ENCODE data around the gene MKNK2.

MKNK2 gene

DNA sequence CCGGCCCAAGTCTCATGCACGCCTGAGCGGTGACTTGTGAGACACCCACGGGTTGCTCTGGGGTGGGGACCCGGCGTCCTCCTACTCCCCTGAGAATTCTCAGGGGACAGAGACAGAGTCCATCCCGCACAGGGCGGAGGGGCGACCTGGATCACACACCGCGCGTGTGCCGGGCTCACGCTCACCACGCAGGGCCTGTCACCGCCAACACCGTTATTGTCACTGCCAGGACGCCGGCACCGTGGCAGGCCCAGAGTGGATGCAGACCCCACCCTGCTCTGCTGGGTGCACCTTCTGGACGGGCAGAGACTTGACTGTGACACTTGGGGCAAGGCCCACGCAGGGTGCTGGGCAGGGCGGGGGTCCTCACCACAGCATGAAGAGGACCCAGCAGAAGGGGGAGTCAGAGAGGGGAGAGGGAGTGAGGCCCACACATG lies 28.8 kb upstream of the MKNK2 start:
- Histone ChIP-seq H3K4me1 (peaks cover 100% of the 10 kb centered on the region), H3K4me2 (peak overlapping the region; percentile 55), H3K27me3 (no peaks in the 10 kb centered on the region), H3K4me3 (no peak overlapping the region), H4K20me1 (peaks cover 97% of the 10 kb centered on the region), H3K36me3 (peaks cover 48% of the 10 kb centered on the region), H3K9ac (0 out of 2 replicates have a peak overlapping the region, but pooled peaks have one; percentile 29), H3K9me3 (no peaks in the 10 kb centered on the region), H3K27ac (no peak overlapping the region)
- TF ChIP-seq Cebpa-rat (IDR thresholded peaks at IDR 0.05) = no peak

DNA sequence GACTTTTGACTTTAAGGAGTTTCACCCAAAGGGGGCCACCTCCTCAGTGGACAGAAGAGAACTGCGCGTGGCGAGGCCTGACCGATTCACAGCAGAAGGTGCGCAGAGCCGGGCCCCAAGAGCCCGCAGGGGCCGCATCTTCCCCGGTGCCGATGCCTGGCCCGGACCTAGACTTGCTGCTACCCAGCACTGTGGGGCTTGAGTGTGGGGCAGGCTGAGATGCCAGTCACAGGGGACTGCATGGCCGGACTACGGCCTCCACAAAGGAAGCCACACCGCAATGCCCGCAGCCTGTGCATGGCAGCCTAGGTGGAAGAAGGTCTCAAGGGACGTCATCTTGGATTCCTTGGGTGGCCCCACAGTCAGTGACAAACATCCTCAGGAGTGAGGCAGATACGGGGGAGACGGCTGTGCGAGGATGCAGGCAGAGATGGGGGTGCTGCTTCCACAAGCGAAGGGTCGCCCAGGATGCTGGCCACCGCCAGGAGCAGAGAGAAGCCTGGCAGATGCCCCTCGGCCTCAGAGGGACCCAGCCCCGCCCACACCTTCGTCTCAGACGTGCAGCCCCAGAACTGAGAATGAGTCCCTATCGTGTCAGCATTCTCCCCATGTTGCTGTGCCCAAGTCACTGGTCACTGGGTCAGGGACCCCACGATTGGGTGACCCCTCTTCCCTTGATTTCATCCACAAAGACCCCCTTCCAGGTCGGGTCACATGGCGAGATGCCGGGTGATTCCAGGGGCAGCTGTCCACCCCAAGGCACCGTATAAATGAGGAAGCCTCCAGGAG lies 28.2 kb upstream of the MKNK2 start:
- TF ChIP-seq Cebpa-rat (IDR thresholded peaks at IDR 0.05) = no peak
- peak overlapping the region; percentile 55 for H3K4me2 ChIP-seq
- H3K27me3 ChIP-seq = no peaks in the 10 kb centered on the region
- H3K36me3 ChIP-seq = peaks cover 48% of the 10 kb centered on the region
- peaks cover 92% of the 10 kb centered on the region for H4K20me1 ChIP-seq
- H3K4me1 ChIP-seq = peaks cover 100% of the 10 kb centered on the region
- 0 out of 2 replicates have a peak overlapping the region, but pooled peaks have one; percentile 29 for H3K9ac ChIP-seq
- no peak overlapping the region for H3K27ac ChIP-seq
- H3K4me3 ChIP-seq = no peak overlapping the region
- H3K9me3 ChIP-seq = no peaks in the 10 kb centered on the region

DNA sequence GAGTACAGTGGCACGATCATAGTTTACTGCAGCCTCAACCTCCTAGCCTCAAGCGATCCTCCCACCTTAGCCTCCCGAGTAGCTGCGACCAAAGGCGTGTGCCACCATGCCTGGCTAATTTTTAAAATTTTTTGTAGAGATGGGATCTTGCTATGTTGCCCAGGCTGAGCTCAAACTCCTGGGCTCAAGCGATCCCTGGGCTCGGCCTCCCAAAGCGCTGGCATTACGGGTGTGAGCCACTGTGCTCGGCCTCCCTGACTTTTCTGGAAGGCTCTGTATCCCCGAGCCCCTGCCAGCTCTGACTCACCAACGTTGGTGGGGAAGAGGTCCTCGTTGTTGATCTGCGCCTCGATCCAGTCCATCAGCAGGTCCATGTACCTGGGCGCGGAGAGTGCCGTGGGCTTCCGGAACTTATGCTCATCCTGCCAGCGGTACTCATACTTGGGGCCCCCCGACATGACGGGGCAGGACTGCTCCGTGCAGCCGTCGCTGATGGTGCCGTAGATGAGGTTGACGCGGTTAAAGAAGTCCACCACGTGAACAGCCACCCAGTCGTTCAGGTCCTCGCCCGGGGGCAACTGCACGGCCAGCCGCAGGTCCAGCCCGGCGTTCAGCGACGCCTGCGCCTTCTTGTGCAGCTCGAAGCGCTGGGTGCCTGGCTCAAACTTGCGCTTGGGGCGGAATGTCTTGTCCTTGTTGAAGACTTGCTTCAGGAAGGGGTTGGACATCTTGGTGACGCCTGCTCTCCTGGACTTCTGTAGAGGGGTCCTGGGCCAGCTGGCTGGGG lies 27.0 kb upstream of the MKNK2 start:
- Histone ChIP-seq H3K4me2 (peak overlapping the region; percentile 85), H3K27ac (peak overlapping the region; percentile 69; the same call in 1 of the 2 replicates), H3K9me3 (no peaks in the 10 kb centered on the region), H3K27me3 (no peaks in the 10 kb centered on the region), H3K9ac (no peak overlapping the region), H3K36me3 (peaks cover 55% of the 10 kb centered on the region), H3K4me1 (peaks cover 100% of the 10 kb centered on the region), H4K20me1 (peaks cover 79% of the 10 kb centered on the region), H3K4me3 (no peak overlapping the region)
- no peak for TF ChIP-seq Cebpa-rat (IDR thresholded peaks at IDR 0.05)

DNA sequence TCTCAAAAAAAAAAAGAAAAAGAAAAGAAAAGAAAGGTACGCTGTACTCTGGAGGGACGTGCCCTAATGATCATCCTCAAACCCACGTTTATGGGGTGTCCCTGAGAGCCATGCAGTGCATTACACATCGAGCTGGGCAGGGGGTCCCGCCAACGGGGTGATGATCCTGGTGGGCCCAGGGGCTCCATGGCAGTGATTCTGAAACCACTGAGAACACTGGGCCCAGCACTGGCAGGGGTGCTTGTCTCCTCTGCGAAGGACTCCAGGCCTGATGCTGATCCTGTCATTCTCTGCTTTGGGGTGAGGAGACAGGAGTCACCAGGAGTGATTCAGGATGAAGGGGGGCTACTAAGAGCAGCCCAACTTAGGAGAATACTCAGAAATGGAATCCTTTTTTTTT lies 26.4 kb upstream of the MKNK2 start:
- no peak overlapping the region for H3K4me3 ChIP-seq
- H3K9me3 ChIP-seq = no peaks in the 10 kb centered on the region
- H3K4me1 ChIP-seq = peaks cover 95% of the 10 kb centered on the region
- H3K27me3 ChIP-seq = no peaks in the 10 kb centered on the region
- TF ChIP-seq Cebpa-rat (IDR thresholded peaks at IDR 0.05) = no peak
- peak overlapping the region; percentile 69 for H3K27ac ChIP-seq
- H4K20me1 ChIP-seq = peaks cover 73% of the 10 kb centered on the region
- H3K9ac ChIP-seq = no peak overlapping the region
- H3K4me2 ChIP-seq = peak overlapping the region; percentile 85
- H3K36me3 ChIP-seq = peaks cover 61% of the 10 kb centered on the region

DNA sequence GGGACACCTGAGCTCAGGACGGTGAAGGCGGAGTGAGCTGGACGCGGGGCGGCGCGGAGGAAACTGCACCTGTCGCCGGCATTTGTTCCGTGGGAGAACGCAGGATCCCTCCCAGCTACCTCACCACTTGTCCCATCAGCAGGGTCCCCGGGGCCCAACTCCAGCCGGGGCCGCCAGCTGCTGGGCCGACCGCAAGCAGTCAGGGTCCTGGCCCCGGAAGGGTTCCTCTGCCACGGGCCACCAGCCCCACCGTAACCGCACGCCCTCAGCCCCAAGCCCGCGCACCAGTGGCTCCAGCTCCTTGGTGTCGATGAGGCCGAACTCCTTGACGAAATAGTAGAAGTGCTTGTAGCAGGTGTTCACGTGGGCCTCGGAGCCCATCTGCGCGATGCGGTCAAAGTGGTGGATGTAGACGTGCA lies 25.5 kb upstream of the MKNK2 start:
- Histone ChIP-seq H3K27ac (peak overlapping the region; percentile 80), H3K9ac (peak overlapping the region; percentile 12; the same call in 1 of the 2 replicates), H3K4me1 (peaks cover 86% of the 10 kb centered on the region), H3K4me3 (peak overlapping the region; percentile 23; the same call in 1 of the 2 replicates), H4K20me1 (peaks cover 64% of the 10 kb centered on the region), H3K36me3 (peaks cover 70% of the 10 kb centered on the region), H3K9me3 (no peaks in the 10 kb centered on the region), H3K4me2 (peak overlapping the region; percentile 85), H3K27me3 (no peaks in the 10 kb centered on the region)
- no peak for TF ChIP-seq Cebpa-rat (IDR thresholded peaks at IDR 0.05)

DNA sequence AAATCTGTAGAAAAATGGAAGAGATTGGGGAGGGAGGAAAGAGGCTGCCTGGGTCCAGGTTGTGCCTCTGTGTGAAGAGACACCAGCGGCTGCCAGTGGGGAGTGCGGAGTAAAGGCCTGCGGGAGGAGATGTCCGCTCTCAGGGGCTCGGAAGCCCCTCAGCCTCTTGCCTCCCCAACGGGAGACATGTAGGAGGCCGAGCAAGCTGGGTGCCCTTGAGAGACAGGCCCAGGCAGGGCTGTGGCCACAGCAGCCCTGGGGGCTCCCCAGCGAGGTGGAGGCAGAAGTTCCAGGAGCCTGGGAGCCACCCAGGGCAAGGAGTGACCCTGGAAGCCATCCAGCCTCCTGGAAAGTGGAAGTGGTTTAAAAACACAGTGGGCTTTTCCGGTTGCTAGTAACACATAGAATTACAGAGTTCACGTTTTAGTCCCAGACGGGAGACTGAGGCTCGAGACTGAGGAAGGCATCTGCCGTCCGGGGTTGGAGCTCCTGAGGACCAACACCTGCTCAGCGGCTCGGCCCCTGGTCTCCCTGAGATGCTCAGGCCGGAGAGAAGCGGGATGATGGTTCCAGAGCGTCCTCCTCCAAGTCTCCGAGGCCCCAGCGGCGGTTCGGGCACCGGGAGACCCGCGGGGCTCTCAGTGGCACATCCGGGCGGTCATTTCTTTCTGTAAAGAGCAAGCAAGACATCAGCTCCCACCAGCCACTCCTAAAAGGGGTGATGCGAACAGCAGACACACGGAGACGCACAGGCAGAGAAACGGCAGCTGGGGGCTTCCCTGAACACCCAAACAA lies 21.9 kb upstream of the MKNK2 start:
- Histone ChIP-seq H3K36me3 (peaks cover 52% of the 10 kb centered on the region), H4K20me1 (peaks cover 32% of the 10 kb centered on the region), H3K4me2 (no peak overlapping the region; the same call in 1 of the 2 replicates), H3K4me1 (peaks cover 71% of the 10 kb centered on the region), H3K4me3 (no peak overlapping the region), H3K9me3 (no peaks in the 10 kb centered on the region), H3K27me3 (no peaks in the 10 kb centered on the region), H3K27ac (peak overlapping the region; percentile 16; the same call in 1 of the 2 replicates), H3K9ac (no peak overlapping the region)
- no peak for TF ChIP-seq Cebpa-rat (IDR thresholded peaks at IDR 0.05)

DNA sequence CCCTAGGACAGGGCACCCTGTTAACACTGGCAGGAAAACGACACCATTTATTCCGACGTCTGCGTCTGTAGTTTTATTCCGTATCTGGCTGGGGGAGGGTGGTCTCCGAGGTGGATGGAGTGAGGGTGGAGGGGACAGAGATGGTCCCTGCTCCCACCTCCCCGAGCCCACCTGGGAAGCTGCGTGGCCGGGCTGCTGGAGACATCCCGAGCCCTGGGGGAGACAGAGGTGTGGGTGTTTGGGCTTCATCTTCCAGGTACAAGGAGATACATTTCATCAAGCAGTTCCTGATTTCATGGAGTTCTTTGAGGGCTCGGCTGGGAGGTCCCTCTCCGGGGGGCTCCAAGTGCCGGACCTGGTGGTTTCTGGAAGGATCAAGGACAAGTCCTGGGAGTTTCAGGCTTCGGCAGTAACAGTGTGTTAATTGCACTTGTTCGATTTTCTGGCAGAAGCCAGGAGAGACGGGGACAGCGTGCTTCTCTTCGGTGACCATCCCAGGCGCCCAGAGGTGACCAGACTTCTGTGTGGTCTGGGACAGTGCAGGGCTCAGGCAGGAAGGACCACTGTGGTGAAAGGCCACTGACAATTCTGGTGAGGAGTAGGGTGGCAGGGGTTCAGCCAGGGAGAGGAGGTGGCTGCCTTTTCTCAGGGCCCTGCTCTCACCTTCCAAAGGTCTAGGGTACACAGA lies 20.1 kb upstream of the MKNK2 start:
- Histone ChIP-seq H4K20me1 (peaks cover 14% of the 10 kb centered on the region; the same call in 1 of the 2 replicates), H3K27ac (no peak overlapping the region), H3K9ac (no peak overlapping the region), H3K4me3 (no peak overlapping the region), H3K4me2 (no peak overlapping the region), H3K4me1 (peaks cover 61% of the 10 kb centered on the region), H3K27me3 (no peaks in the 10 kb centered on the region), H3K9me3 (no peaks in the 10 kb centered on the region), H3K36me3 (peaks cover 44% of the 10 kb centered on the region)
- no peak for TF ChIP-seq Cebpa-rat (IDR thresholded peaks at IDR 0.05)

DNA sequence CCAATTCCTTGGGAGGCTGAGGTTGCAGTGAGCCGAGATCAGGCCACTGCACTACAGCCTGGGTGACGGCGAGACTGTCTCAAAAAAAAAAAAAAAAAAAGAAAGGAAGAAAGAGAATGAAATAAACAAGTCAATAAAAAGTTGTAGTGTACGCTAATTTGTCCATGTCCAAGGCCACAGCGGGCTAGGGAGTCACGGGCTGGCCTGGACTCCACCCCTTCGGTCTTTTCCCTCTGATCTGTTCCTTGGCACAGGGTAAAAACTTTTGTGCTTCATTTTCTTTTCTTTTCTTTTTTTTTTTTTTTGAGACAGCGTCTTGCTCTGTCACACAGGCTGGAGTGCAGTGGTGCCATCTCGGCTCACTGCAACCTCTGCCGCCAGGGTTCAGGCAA lies 19.4 kb upstream of the MKNK2 start:
- no peaks in the 10 kb centered on the region for H3K9me3 ChIP-seq
- no peak overlapping the region for H3K9ac ChIP-seq
- H3K27ac ChIP-seq = no peak overlapping the region
- H3K4me3 ChIP-seq = no peak overlapping the region
- H3K4me2 ChIP-seq = no peak overlapping the region
- H4K20me1 ChIP-seq = peaks cover 7% of the 10 kb centered on the region; the same call in 1 of the 2 replicates
- peaks cover 54% of the 10 kb centered on the region for H3K4me1 ChIP-seq
- no peak for TF ChIP-seq Cebpa-rat (IDR thresholded peaks at IDR 0.05)
- peaks cover 41% of the 10 kb centered on the region for H3K36me3 ChIP-seq
- no peaks in the 10 kb centered on the region for H3K27me3 ChIP-seq
